ENCODE results near the gene GPR37.

DNA sequence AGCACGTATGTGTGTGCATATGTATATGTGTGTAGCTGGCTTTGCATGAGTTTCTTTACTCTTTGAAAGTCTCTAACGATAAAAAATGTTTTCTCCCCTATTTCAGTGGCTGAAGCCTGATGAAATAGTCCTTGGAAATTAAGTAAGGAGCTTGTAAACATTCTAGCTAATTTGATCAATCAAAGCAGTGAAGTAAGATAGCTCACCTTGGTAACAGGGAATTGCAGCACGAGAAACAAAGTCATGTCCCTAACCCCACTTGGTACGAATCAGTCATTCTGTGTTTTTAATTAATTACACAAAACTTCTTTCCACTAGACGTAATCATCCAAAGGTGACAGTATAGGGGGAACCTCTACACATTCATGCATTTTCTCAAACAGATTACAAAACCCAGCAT is 41.5 kb downstream of the GPR37 start:
- TF ChIP-seq, protein P1, sequence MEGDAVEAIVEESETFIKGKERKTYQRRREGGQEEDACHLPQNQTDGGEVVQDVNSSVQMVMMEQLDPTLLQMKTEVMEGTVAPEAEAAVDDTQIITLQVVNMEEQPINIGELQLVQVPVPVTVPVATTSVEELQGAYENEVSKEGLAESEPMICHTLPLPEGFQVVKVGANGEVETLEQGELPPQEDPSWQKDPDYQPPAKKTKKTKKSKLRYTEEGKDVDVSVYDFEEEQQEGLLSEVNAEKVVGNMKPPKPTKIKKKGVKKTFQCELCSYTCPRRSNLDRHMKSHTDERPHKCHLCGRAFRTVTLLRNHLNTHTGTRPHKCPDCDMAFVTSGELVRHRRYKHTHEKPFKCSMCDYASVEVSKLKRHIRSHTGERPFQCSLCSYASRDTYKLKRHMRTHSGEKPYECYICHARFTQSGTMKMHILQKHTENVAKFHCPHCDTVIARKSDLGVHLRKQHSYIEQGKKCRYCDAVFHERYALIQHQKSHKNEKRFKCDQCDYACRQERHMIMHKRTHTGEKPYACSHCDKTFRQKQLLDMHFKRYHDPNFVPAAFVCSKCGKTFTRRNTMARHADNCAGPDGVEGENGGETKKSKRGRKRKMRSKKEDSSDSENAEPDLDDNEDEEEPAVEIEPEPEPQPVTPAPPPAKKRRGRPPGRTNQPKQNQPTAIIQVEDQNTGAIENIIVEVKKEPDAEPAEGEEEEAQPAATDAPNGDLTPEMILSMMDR (IDR thresholded peaks at IDR 0.05; ENCODE audit: low read depth, low read length) = no peak
- TF ChIP-seq POLR2A (IDR thresholded peaks at IDR 0.05; ENCODE audit: extremely low read depth, insufficient read length) = no peak
- TF ChIP-seq MYC (IDR thresholded peaks at IDR 0.05; ENCODE audit: low read depth, low read length) = no peak

Data from NB4 (cell line).